GM19467 (cell line): ENCODE data around the gene FNDC3B.
"Not testable (repeated sequence)": the region's sequence is repeated elsewhere in the genome, so short reads cannot be mapped to it uniquely, and the experiment has no call there.

Experiments
- ATAC-seq: cut with Tn5 transposase; IDR thresholded peaks from one replicate; pipeline ENCODE4 v1.9.1; 2021; ENCODE audit warnings: mild to moderate bottlenecking, moderate library complexity; ENCODE audit not compliant: unreplicated experiment

Gene FNDC3B

DNA sequence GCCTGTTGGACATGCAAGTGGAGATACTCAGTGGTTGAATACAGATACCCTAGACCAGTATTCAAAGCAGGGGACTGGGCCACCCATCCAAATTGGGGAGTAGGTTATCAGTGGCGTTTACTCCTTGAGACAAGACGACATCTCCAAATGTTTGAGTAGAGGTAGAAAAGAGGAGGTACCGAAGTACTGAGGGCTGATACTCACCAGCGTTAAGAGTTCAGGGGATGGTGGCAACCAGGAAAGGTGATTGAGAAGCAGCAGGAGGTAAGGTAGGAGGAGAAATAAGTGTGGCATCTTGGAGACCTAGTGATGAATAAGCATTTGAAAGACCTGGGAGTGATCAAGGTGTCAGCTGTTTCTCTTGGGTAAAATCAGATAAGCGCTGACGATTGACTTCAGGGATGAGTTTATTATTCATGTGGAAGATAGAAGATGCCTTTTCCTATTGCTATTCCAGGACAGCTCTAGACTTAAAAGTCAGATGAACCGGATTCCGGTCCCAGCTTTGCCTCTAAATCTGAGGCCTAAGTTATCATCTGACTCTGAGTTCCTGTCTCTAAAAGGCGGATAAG, 312.6 kb downstream of the FNDC3B start:
- ATAC-seq: no peak

DNA sequence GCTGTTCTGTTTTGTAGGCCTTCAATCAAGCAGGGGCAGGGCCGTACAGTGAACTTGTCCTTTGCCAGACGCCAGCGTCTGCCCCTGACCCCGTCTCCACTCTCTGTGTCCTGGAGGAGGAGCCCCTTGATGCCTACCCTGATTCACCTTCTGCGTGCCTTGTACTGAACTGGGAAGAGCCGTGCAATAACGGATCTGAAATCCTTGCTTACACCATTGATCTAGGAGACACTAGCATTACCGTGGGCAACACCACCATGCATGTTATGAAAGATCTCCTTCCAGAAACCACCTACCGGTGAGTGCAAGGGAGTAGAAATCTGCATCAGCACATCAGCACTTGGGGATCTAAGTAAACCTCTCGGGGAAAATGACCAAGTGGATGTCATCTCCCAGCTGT, 313.4 kb downstream of the FNDC3B start:
- ATAC-seq: no peak

DNA sequence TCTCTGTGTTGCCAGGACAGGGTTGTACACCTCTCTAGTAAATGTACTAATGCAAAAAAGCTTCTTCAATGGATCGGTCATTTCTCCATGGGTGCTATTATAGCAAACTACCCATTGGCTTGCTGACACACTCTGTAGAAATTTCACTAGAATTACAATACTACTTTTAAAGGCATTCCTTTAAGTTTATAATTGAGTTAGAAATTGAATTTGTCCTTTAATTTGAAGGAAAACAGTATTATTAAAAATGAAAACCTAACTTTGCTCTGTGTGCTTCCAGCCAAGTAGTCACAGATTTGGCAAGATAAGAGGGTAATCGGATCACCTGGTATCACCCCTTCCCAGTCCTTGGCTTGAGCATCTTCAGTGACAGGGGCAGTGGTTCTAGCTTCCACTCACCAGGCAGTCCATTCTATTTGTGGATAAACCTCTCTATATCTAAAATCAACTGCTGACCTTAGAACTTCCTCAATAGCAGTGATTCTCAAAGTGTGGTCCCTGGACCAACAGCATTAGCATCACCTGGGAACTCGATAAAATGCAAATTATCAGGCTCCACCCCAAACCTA, 315.6 kb downstream of the FNDC3B start:
- ATAC-seq: no peak

DNA sequence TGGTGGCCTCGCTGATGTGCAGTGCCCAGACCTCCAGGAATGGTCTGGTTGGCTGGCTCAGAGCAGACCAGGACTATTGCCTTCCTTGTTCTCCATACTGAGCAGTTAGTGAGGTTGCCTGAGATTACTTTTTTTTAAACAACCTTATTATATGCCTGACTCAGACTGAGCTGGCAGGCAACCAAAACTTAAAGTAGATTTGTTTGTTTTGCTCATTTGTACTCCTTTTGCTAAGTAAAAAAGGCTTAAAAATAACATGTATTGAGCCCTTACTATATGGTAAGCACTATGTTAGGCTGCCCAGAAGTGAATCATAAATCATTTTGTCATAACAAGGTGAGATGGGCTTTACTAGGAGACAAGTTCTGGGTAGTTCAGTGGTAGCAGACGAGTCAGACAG, 316.5 kb downstream of the FNDC3B start:
- no peak for ATAC-seq

DNA sequence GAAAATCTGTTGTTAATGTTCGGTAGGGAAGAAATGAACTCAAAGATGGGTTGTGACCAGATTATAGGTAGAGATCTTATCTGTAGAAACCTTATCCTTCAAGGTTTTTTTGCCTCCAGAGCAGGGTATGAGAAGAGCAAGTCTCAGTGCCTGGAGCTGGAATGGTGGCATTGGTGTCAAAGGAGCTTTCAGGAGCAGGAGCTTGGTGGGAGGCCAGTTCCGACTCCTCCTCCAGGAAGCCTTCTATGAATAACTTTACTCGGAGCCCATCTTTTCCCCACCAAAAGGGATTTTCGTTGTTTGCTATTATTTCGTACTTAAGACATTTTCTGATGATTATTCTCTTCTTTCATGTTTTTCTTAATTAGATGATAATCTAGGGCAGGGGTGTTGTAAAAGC, 317.0 kb downstream of the FNDC3B start:
- ATAC-seq: no peak

DNA sequence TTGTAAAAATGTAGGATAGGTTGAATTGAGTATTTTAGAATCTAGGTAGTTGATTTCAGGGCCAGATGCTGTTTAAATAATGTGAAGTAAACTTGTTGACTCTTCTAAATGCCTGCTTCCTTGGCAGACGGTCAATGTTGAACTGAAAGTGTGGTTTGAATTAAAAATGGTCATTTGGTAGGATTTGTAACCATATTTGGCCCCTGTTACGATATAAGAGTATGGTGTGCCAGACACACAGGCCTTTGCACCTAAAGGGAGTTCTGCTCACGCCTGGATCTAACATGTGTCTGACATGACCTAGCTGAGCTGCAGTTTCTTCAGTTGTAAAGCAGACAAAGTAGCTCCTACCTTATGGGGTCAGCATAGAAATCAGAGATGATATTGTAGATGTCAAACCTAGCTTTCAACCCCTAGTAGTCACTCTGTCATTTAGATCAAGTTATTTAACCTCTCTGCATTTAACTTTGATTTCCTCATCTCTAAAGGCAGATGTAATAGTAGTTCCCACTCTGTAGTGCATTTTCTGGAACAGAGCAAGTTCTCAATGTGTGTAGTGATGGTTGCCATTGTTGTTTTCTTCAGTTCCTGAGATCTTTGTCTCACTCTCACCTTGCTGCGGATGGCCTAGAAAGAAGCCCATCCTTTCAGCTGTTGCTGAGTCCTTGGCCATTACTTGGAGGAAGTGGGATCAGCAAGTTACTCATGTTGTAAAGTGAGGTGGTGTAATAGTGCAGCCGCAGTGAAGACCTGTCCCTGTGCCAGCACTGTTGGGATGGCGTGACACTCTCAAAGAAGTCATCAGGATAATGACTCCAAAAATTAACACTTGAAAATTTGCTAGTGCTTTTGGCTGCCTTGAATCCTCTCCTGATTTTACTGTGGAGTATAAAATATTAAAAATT, 318.7 kb downstream of the FNDC3B start:
- no peak for ATAC-seq

DNA sequence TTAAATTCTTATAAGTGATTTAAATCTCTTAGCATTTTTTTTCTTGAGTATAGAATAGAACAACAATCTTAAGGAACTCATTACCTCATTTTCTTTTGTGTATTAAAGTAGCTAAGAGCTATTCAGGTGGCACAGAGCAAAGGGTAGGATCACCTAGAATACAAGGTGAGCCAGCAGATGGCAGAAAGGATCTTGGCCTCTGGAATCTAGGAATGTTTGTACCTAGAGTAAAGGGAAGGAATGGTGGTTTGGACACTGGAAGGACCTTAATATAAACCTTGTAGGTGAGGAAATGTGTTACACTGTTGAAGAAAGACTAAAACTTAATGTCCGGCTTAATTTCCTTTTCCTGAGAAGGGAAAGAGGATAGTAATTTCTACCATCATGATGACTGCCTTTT, 319.9 kb downstream of the FNDC3B start:
- ATAC-seq: no peak

DNA sequence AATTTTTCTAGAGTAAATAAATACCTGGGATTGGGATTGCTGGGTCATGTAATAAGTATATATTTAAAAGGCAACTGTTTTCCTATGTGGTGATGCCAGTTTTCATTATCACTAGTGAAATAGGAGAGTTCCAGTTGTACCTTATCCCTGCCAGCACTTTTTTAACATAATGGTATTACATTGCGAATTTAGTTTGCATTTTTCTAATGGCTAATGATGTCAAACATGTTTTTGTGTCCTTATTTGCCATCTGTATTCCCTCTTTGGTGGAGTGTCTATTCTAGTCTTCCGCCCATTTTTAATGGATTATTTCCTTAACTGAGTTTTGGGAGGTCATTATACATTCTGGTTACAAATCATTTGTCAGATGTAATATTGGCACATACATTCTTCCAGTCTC, 320.6 kb downstream of the FNDC3B start:
- no peak for ATAC-seq

DNA sequence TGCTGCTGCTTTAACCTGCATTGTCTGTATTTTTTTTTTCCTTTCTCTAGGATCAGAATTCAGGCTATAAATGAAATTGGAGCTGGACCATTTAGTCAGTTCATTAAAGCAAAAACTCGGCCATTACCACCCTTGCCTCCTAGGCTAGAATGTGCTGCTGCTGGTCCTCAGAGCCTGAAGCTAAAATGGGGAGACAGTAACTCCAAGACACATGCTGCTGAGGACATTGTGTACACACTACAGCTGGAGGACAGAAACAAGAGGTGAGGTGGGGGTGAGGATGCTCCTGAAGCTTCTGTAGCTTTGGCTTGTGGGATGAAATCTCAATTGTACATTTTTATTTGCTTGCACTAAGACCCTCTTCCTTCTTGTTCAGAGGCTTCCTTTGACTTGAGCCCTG, 323.2 kb downstream of the FNDC3B start:
- ATAC-seq: no peak

DNA sequence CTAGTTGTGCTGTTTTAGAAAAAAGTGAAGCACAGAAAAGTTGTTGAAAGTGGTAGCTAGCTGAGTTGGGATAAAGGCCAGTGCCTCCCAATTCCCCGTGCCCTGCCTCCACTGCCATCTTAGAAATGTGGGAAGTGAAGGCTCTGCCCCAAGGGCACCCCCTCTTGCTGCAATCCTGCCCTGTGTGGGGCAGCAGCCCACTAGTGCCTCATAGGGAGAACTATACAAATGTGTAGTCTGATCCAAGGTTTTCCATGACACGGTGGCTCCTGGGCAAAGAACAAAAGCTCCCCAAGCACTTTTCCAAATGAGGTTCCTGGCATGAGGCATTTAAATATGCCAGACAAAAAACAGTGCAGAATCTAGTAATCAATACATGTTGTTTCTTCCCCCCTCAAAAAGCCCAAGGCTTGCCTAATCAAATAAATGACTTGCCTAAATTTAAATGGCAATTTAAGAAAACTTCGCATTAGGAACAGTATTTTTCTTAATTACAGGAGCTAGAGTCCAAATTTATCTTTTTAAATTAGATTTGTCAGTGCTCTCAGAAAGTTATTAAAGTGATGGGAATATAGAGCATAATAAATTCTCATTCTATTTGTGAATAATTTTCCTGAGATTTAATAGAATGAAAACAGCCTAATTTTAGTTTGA, 325.1 kb downstream of the FNDC3B start:
- ATAC-seq: no peak

DNA sequence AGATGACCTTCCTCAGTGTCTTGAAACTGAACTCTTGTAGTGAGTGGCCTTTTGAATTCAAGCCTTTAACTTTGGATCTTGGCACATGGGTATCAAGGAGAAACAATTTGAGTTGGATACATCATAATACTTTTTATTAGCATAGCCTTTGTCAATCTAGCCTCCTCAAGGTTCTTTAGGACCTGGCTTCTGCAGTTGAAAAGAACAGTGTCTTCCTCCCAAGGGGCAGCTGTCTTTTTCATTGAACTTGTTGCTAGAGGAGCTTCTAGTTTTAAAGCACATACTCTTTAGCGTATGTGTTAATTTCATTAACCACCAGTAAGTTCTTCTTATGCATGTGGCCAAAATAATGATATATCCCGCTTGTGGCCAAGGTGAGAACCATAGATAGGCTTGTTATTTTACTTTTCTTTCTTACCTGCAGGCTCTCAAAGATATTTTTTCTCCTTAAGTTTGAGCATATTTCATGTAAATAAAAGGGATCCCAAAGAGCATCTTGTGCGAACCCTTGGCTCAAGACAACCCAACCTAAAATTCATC, 325.7 kb downstream of the FNDC3B start:
- ATAC-seq: no peak

DNA sequence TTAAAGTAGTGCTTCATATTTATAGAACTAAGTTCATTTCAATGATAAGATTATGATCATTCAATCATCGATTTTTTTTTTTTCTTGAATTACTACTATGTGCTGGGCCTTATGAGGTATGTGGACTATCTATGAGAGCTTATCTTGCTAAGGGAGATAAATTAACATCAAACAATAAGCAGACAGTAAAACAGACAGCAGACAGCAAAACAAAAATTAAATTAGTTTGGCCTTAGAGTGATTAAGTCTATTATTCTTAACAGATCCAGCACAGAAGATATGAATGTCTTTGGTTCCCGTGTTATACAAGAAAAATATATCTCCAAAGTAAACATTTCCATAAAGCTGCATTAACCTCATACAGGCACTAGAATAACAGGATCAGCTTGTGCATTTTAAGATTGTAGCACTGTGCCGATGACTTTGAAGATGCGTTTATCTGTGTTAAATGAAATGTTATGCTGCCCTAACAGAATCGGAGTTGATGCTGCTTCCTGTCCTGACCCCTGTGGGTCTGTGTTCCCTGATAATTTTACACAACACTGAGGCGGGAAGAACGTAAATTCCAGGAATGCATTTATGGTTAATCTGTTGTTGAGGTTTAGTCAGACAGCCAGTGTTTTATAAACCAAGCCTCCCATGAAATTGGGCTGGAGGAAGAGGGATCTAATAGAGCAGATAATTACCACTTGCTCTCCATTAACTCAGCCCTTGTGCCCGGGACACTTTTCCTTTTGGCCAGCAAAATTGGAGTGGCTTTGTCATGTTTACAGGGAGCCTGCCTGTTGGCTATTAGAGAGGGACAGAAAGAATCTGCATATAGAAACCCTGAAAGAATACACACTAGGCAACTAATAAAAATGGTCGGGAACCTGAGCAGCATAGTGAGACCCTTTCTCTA, 328.1 kb downstream of the FNDC3B start:
- no peak for ATAC-seq

DNA sequence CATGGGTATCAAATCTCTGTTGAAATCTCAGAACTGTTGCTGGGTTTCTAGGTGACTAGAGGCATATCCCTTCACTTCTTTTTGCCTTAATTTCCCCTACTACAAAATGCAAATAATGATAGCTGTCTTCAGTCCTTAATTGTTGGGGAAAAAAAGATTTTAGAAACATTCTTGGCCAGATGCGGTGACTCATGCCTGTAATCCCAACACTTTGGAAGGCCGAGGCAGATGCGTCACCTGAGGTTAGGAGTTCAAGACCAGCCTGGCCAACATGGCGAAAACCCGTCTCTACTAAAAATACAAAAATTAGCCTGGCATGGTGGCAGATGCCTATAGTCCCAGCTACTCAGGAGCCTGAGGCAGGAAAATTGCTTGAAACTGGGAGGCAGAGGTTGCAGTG, 329.2 kb downstream of the FNDC3B start:
- ATAC-seq: not testable (repeated sequence)

DNA sequence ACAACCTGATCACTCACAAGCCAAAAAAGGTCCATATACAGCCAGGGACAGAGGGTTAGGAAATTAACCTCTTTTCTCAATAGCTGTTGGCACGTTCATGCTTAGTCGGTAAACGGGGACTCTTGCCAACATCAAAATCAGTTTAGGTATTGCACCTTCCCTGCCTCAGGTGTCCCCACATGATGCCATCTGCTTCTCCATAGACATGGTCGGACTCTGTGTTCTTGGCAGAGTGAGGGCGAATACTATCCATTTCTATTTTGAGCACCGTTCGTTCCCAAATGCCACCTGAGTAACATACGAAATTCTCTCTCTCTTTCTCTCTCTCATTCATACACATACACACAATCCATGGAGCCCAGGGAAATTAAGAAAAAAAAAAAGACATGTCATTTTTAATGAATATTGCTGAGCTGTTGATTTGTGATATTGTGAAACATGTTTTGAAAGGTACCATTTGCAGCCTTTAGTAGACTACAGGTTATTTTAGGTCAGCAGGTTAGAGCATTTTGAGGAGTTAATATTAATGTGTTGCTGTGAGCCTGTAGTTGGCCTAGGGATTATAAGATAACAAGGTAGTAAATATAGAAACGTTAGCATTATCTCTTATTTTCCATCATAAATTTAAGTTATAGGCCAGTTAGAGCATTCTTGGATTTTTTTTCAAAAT, 330.3 kb downstream of the FNDC3B start:
- ATAC-seq: no peak

DNA sequence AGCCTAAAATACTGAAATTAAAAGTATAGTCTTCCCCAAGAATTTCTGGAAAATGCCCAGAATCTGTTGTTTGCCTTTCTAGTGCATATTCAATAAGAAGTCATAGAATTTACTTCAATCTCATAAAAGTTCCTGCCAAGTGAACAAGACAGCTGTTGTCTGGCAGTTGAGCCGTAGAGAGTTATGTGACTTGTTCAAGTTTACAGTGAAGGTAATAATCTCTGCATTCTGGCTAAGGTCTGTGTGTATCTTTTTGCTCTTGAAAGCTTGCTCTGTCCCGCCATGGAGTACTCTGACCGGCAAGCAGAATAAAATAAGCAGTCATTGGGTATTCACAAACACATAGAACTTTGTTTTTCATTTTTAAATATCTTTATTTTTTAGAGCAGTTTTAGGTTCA, 331.0 kb downstream of the FNDC3B start:
- no peak for ATAC-seq

DNA sequence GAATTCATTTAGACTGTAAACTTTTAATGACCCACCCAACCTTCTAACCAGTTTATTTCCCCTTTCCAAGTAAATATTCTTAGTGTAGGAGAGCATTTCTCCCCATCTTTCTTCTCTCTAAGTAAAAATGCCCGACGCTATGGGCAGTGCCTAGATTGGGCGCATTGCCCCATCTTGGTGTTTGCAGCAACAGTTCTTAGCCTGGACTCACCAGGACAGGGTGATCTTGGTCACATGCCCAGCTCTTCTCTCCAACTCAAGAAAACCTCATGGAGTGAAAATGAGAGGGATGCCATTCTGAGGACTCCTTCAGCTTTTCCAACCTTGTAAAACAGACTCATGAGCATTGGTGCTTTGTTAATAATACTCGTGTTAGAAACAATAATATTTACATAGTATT, 332.2 kb downstream of the FNDC3B start:
- ATAC-seq: no peak

DNA sequence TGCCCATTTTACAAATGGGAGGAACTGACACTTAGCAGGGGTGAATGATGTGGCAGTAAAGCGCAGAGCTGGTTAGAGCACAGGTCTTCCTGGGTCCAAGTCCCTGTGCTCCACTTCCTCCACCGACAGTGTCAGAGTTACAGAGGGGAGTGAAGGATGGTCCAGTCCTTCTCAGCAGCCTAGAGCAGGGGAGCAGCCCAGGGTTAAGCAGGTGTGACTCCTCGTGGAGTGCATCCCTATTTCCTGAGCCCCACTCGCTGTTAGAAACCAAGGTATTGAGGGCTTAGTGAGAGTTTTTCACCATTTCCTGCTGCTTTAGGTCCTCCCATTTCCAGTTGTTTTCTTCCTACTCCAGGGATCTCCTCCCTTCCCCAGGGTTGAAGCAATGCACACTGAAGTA, 333.5 kb downstream of the FNDC3B start:
- ATAC-seq: no peak

DNA sequence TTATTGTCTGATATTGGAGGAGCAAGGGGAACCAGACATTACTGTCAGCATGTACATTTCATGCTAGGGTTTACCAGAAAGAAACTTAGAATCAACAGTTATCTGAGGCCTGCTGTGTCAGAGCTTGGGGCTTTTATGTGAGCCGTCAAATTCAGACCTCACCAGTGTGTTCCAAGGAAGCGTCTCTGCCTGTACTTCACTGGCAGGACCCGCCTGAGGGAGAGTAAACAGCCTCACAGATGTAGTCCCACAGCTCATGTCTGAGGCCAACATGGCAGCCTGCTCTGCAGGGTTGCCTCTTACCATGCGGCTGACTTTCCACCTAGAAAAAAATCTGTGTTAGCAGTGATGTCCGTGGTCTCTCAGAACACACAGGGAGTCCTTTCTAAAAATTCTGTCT, 334.5 kb downstream of the FNDC3B start:
- ATAC-seq: no peak

DNA sequence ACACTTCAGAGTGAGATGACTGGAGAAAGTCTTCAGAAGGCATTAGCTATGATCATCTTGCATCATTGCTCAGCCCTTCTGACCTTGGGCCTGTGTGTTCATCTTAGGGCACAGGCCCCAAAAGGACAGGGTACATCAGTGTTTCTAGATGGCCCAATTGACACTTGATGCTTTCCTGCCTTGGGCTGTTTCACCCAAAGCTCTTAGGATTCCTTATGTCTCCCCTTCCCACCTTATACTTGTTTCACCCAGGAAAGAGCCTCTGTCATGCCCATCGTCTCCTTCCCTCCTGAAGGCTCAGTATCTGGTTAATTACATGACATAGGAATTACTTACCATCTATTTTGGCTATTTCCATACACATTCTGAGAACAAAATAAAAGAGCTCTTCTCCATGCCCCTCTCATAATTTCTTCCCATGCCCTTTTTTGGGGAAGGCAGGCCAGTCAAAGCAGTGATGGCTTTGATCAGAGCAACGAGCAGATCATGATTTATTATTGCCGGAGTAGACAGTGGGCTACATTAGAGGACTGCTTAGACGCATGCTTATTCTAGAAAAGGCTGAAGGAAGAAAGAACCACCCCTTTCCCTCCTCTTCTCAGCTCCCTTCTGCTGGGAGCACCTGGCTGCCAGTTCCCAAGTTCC, 335.9 kb downstream of the FNDC3B start:
- no peak for ATAC-seq
